ENCODE measurements around the gene RUNX1.

RUNX1 gene

GRCh38 chr21:34915364-34915841, 133.7 kb downstream of the RUNX1 start:
- DNase-seq: no peak

DNA sequence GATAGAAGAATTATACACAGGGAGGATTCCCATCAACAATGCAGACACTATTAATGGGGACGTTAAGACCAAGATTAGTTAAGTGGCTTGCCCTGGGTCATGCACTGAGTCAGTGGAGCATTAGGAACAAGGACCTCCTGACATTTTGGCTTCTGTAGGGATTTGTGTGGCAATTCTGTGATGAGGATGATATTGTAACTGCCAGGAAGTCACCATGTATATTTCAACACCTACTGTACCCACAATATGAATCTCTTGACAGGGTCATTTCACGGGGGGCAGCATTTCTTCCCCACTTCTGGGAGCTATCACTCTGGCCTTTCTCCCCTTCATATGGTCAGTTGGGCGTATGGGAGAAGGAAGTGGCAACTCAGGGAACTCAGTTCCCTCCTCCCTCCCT, 134.9 kb downstream of the RUNX1 start:
- no peak for DNase-seq

DNA sequence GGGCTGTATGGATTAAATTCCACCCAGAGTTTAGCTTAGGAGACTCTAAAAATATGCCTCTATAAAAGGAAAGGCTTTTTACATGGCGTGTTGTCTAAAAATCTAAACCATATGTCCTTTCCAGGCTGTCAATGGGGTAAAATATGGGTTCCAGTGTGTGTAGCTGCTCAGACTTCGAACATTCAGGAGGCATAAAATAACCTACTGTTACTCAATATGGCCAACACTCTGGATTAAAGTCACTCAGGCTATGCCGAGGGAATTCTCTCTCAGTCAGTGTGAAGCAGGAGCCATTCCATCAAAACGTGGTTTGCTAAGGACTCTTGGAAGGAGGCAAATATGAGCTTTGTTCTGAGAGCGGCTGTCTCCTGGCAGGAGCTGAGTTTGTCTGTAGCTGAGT, 135.3 kb downstream of the RUNX1 start:
- DNase-seq: no peak

- DNase-seq: no peak
Observed at GRCh38 chr21:34912022-34912945, 136.8 kb downstream of the RUNX1 start.

DNA sequence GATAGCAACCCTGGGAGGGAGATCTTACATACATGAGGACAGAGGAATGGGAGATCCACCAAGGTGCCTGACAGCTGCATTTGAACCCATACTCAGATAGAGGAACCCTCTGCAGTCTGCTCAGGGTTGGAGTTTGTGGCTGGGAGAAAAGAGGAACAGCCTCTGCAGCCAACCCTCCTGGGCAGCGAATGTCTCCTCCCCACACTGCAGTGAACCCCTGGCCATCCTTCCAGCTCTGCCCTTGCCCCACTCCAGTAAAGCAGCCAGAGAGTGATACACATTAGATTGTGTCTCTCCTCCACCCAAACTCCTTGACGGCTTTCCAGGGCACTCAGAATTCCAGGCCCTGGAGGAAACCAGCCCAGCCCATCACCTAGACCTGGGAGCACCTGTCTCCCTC, 137.7 kb downstream of the RUNX1 start:
- DNase-seq: no peak

DNA sequence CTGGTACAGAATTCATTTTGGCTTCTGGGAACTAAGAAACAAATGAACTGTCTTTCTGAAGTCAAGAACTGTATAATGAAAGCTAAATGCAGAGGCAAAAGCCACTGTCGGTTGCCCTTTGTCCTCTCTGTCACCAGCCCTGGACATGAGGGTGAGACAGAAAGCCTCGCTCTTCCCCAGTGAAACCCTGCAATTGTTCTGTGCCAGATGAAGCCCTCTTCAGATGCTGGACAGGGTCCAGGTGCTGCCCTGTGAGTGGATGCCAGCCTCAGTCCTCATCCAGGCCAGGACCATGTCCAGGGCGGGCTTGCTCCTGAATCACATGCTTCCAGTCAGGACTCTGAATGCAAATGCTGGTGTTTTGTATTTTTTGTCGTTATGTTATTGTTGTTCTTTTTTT, 138.7 kb downstream of the RUNX1 start:
- no peak for DNase-seq

- no peak for DNase-seq
Observed at GRCh38 chr21:34909492-34910292, 139.4 kb downstream of the RUNX1 start.

DNA sequence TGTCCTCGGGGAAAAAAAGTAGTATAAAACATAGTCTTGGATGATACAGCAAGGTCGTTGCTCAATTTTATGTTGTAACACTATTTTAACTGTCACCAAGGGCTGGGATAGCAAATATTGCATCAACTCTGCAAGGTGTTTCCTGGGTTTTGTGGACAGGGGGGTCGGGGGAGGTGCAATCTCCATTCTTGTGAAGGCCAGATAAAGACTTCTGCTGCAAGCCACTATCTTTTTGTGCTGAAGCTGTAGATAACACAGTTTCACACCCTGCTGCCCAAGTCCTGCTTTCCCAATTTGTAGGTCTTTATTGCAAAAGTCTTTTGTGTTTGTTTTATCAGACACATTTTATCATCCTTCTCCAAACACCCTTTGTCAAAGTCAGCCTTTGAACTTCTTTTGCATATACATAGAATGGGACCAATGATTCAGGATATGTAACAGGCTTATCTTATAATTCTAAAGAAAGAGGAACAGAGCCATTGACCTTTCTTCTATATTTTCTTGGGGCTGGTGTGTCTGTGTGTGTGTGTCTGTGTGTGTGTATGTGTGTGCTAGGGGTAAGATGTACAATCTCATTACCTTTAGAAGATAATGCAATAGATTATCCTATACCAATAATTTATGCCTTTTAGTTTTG, 140.6 kb downstream of the RUNX1 start:
- DNase-seq: no peak

GRCh38 chr21:34907461-34908418, 141.4 kb downstream of the RUNX1 start:
- DNase-seq: no peak

GRCh38 chr21:34906401-34906800, 142.7 kb downstream of the RUNX1 start:
- no peak for DNase-seq

DNA sequence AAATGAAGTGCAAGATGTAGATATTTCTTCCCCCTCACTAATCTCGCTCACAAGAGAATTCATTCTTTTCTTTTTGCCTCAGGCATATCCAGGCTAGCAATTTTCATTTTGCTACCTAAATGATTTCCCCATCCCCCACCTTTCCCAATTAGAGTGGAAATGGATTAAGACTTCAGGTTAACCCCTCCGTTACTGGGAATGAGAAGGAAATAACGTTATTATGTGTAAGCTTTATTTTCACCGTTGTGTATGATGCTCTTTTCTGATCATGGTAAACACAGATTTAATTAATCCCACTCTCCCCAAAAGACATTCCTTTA, 143.9 kb downstream of the RUNX1 start:
- DNase-seq: no peak

DNA sequence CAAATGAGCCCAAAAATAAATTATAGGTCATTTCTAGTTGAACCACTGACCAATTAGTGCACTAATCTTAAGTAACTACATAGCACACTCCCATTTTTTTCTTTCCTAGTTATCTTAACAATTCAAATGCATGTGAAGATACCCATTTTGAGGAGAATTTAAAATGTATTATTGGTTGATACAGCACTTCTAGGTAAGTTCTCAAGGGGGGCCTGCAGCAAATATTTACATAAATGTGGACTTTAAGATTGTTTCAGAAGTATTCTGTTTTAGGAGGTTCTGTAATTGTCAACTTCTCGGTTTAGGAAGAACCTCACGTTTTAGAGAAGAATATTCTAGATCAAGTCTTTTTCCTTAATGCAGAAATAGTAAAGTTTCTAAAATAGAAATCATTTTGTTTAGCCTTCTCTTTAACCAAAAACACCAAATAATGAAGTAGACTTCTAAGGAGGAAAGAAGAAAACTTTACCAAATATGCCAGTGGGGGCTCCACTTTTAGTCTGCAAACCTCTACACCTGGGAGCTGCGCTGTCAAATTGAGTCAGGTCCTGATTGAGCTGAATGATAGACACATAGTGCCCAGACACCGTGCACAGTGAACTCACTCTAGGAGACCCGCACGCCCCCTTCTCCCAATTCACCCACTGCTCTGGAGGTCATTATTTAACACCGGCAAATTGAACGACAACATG, 144.4 kb downstream of the RUNX1 start:
- DNase-seq: no peak

DNA sequence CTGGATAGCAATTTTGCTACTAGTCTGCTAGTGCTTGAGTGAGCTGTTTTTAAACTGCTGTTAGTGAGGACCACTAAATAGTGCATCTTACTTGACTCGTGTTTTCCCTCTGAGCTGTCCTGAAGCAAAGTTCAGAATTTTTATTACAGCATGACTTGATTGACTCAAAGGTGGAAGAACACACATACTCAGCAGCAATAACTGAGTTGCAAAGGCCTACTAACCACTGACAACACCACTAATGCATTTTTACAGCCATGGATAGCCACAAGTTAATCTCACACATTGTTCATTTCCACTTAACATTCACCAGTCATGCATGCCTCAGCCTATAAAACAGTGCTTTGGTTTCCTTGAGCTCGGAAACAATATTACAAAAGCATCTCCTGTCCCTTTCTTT, 148.7 kb downstream of the RUNX1 start:
- no peak for DNase-seq

DNA sequence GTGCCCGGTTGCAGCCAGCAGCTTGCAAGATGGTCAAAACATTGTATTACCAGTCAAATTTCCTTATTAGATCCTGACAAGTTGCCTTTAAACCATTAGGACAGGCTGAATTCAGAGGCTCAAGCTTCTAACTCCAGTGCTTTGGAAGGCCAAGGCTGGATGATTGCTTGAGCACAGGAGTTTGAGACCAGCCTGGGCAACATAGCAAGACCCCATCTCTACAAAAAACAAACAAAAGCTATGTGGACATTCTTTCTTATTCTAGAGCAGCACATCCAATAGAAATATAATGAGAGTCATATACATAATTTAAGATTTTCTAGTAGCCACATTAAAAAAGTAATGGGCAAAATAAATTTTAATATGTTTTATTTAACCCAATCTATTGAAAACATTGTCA, 149.3 kb downstream of the RUNX1 start:
- no peak for DNase-seq

GRCh38 chr21:34899302-34899701, 149.8 kb downstream of the RUNX1 start:
- no peak for DNase-seq

DNA sequence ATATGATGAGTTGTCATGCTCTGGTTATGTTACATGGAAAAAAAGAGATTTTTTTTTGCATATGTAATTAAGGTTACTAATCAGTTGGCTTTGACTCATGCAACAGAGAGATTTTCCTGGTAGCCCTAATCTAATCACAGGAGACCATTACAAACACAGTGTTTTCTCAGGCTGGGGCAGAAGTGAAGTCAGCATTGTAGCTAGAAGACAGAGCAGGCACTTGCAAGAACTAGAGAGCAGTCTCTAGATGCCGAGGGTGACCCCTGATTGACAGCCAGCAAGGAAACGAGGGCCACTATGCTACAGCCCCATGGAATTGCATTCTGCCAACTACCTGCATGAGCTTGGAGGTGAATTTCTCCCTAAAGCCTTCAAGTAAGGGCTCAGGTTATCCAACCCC, 151.3 kb downstream of the RUNX1 start:
- no peak for DNase-seq

DNA sequence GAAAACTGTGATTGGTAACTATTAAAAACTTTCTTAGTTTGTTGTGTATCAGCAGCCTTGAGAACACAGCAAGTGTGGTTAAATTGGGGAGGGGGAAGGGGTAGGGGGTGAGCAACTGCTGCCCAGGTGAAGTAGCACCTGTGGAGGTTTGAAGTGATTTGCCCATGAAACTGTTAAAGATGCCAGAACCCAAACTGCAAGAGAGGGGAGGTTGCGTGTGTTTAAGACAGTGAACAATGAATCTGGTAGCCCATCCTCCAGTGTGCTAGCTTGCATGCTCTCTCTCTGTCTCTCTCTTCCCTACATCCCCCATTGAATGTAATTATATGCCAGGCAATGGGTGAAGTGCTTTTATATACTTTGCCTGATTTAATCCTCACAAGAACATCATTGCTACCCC, 154.7 kb downstream of the RUNX1 start:
- DNase-seq: no peak

DNA sequence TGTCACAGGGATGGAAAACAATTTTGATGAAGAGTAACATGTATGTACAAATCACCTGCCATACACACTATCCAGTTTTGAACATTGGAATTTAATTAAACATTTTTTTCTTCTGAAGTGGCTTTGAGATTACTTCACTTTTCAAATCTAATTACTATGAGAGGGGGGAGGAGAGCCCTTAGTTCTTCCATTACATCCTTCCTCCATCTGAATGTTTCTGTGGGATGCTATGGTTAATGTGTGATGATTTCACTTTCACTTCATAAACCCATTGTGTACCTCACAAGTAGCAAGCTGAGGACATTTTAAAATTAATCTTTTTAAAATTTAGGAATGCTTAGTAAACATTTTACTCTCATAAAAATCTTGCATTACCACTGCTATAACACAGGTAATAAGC, 156.9 kb downstream of the RUNX1 start:
- no peak for DNase-seq

DNA sequence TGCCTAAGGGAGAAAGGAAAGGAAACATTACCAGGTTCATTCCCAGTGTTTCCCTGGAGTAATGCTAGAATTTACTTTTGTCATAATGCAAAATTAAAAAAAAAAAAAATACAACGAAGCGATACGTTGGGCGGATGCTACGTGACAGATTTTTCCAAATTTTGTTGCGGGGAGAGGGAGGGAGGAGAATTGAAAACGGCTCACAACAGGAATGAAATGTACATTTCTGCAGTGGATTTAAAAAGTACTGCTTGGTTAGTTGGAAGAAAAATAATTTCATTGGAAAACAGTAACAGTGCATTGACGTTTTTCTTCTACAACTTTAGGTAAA, 157.5 kb downstream of the RUNX1 start:
- DNase-seq: no peak

DNA sequence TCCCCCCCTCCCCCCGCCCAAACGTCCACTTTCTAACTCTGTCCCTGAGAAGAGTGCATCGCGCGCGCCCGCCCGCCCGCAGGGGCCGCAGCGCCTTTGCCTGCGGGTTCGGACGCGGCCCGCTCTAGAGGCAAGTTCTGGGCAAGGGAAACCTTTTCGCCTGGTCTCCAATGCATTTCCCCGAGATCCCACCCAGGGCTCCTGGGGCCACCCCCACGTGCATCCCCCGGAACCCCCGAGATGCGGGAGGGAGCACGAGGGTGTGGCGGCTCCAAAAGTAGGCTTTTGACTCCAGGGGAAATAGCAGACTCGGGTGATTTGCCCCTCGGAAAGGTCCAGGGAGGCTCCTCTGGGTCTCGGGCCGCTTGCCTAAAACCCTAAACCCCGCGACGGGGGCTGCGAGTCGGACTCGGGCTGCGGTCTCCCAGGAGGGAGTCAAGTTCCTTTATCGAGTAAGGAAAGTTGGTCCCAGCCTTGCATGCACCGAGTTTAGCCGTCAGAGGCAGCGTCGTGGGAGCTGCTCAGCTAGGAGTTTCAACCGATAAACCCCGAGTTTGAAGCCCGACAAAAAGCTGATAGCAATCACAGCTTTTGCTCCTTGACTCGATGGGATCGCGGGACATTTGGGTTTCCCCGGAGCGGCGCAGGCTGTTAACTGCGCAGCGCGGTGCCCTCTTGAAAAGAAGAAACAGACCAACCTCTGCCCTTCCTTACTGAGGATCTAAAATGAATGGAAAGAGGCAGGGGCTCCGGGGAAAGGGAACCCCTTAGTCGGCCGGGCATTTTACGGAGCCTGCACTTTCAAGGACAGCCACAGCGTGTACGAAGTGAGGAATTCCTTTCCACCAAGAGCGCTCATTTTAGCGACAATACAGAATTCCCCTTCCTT, 158.1 kb downstream of the RUNX1 start:
- no peak for DNase-seq

- DNase-seq: no peak
Observed at GRCh38 chr21:34890470-34890723, 158.7 kb downstream of the RUNX1 start.
